UCSD-AML1 (cell line): ENCODE data around the gene TREH.
"Not testable (repeated sequence)": the region's sequence is repeated elsewhere in the genome, so short reads cannot be mapped to it uniquely, and the experiment has no call there.

Source experiments
- DNase-seq: peaks from one replicate; lab custom pipeline; 2025; ENCODE audit not compliant: unreplicated experiment; lab: John Stamatoyannopoulos, UW

The TREH gene

DNA sequence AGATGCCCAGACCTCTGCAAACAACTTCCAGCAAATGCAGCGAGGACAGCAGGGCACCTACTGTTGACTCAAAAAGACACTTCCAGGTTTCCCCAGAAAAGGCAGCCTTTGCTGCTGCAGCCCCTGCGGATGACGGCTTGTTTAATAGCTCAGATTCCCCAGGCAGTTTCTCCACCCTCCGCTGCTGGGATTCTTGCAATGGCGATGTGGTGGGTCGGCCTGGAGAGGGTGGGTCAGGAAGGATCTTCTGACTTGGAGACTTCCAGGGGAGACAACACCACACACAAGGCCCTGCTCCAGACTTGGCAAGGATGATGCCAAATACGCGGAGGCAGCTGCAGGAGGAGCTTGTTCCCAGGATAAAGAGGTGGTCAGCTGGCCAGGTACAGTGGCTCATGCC, 17.9 kb upstream of the TREH start:
- DNase-seq, result no peak

- DNase-seq, result no peak
Measured at GRCh38 chr11:118696673-118697226, 17.3 kb upstream of the TREH start.

DNA sequence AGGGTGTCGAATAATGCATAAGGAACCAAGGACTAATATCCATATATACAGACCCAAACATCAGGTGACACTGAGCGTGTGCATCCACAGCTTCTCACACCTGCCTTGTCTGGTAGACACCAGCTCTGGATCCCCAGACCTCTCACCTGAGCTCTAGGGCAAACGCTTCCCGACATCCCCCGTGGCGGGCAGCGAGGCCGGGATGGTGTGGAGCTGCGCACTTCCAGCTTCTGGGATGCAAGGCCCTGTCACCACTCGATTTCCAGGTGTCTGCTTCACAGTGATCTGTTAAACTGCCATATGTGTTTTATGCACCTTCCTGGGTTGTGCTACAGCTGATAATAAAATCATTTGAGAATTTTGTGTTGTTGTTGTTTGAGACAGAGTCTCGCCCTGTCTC, 15.3 kb upstream of the TREH start:
- DNase-seq, result no peak

DNA sequence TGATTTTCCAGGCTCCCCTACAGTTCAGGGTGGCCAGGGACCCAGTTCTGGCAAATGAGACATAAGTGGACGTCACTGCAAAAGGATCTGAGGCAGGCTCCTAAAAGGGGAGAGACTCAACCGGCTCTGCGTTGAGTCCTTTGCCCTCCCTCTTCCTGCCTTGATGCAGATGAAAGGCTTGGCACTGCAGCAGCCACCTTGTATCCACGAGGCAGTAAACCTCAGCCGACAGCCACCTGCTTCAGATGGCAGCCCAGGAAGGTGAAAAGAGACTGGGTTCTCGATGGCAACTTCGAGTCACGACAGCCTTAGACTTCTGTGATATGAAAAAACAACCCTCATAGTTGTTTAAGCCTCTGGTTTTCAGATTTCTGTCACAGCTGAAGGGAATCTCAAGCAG, 14.7 kb upstream of the TREH start:
- DNase-seq, result no peak

DNA sequence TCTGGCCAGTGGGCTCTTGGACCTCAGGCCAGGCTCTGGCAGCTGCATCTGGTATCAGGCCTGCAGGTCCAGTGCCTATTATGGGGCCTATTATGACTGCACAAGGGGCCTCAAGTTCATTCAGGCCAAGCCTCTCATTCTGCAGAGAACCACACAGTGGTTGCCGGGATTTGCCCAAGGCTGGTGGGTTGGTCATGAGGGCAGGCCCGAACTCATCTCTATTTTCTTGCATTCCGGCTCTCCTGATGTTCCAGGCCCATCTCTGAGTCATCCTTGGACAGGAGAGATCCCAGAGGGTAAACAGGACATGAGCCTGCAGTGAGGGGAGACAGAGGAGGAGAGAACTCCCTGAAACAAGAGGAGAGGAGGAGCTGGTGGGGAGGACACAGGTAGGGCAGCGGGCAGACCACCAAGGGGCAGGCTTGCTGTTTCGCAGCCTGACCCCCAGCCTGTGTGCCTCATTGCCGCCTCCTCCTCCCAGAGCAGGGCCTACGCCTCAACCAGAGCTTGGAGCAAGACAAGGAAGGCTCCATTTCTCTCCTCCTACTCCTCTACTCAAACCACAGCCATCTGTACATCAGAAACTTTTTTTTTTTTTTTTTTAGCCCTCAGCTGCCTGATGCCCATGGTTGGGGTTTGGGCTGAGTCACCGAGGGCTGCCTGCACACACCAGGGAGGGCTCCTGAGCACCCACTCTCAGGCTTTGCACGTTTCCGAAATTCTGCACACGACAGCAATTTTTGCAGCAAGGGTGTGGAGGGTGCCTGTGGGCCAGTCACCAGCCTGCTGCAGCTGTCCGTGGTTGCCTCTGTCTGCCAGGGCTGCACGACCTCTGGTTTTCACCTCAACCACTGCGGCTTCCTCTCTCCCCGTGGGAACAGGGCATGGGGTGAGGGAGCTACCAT, 12.7 kb upstream of the TREH start:
- no peak for DNase-seq

DNA sequence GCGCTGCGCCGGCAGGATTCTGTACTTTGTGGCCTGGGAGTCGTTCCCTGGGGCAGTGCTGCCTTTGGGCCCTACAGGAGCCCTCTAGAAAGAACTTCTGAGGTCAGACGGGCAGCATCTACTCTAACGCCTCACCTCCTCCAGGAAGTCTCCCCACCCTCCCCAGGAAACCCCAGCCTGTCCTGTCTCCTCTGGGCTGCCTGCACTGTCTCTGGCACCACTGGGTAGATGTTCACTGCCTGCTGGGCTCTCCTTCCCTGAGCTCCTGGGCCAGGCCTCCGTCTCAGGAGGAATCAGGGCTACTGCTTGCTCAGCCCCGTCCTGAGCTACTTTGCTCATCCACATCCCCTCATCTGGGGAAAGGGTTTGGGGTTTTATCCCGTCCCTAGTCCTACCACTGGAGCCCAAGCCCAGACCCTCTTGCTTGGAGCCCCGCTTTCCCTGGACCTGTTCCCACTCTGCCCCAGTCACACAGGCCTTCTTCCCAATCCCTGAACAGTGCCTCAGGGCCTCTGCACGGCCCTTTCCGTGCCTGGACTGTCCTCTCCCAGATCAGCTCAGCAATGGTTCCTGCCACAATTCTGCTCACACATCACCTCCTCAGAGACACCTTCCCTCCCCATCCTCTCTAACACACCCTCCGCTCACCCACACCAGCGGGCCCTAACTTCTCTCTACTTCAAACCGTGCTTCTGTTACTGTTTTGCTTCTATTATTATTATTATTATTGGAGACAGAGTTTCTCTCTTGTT, 11.3 kb upstream of the TREH start:
- no peak for DNase-seq

DNA sequence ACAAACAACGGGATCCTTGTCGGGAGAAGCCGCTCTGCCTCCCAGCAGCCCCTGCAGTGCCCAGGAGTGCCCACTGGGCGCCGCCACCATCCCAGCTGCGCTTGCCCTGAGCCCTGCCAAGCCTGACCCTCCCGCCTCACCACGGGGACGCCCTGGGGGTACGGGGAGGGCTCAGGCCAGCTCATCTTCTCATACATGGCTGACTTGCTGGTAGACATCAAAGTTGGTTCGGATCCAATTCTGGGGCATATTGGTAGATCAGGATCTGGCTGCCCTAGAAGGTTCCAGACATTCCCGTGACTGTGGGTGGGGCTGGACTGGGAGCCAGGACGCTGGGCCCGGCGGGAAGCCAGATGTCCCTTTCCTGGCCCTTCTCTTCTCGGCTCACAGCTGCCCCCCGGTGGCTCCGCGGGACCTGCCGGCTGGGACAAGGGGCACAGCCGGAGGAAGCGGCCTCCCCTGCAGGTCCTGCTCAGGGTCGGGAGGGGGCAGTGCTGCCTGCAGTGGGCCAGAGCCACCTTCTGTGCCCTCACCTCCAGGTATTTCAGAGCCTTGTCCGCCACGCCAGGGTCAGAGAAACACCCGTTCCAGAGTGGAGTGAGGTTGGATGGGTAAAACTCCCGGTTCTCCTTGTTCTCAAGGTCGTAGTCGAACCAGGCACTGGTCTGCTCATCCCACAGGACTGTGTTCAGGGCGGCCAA, 10.6 kb upstream of the TREH start:
- DNase-seq, result peak; percentile 90

DNA sequence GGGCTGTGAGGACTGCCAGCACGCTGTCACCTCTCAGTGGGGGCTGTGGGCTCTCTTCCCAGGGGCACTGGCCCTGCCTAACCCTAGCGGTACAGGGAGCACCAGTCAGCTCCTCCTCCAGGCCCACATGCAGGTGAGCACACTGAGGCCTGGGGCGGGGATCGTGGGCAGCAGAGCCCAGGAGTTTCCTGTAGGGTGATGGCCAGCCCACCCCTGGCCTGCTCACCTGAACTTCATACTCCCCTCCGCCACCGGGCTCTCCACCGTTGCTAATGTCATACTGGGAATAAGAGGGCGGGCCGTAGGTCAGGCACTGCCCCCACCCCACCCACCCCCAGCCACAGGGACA, 10.0 kb upstream of the TREH start:
- no peak for DNase-seq

- no peak for DNase-seq
Measured at GRCh38 chr11:118688851-118689502, 9.5 kb upstream of the TREH start.

DNA sequence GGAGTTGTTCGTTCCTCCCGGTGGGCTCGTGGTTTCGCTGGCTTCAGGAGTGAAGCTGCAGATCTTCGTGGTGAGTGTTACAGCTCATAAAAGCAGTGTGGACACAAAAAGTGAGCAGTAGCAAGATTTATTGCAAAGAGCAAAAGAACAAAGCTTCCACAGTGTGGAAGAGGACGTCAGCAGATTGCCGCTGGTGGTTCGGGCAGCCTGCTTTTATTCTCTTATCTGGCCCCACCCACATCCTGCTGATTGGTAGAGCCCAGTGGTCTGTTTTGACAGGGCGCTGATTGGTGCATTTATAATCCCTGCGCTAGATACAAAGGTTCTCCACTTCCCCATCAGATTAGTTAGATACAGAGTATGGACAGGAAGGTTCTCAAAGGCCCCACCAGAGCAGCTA, 8.9 kb upstream of the TREH start:
- not testable (repeated sequence) for DNase-seq

GRCh38 chr11:118687906-118688305, 8.5 kb upstream of the TREH start:
- no peak for DNase-seq

- DNase-seq, result no peak
Measured at GRCh38 chr11:118684187-118684586, 4.7 kb upstream of the TREH start.

GRCh38 chr11:118682939-118683338, 3.5 kb upstream of the TREH start:
- not testable (repeated sequence) for DNase-seq

DNA sequence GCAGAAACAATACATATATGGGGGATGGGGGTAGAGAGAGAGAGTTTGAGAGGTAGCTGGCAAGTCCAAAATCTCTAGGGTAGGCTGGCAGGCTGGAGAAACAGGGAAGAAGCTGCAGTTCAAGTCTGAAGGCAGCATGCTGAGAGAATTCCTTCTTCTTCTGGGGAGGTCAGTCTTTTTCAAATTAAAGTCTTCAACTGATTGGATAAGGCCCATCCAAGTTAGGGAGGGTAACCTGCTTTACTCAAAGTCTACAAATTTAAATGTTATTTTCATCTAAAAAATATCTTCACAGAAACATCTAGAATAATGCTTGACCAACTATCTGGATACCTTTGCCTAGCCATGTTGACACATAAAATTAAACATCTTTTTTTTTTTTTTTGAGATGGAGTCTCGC, 2.9 kb upstream of the TREH start:
- no peak for DNase-seq

- not testable (repeated sequence) for DNase-seq
Measured at GRCh38 chr11:118678908-118679307, 542 bp downstream of the TREH start.

GRCh38 chr11:118677977-118678376, 1.5 kb downstream of the TREH start:
- DNase-seq, result no peak

- DNase-seq, result no peak
Measured at GRCh38 chr11:118674082-118674435, 5.4 kb downstream of the TREH start.

DNA sequence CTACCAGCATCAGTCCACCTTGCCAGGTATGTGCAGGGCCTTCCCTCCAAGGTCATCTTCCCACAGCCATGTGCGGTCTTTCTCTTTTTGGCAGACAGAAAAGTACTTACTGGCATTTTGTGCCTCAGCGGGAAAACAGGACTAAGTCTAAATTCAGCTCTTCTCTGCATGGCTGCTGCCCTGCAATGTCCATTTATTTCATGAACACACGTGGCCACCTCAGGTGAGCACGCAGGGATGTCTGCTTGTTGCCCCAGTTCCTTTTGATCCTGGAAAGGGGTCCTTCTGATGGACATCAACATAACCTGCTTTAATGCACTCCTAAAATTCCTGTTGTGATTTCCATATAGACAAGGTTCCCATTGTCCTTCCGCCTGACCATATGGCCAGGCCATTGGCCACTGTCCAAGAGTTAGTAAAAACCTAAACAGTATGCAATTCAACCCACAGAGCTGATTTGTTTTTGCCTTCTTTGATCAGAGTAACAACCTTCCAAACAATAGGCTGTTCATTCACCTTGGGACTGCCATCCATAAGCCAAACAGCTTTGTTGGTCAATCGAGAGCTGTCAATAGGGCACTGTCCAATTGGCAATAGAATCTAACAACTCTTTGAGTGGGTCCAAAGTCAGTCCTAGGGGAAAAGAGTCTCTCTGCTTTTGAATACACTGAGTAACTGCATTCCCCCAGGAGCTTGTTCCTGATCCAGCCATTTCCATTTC, 5.9 kb downstream of the TREH start:
- DNase-seq, result no peak

GRCh38 chr11:118672846-118673245, 6.6 kb downstream of the TREH start:
- no peak for DNase-seq

DNA sequence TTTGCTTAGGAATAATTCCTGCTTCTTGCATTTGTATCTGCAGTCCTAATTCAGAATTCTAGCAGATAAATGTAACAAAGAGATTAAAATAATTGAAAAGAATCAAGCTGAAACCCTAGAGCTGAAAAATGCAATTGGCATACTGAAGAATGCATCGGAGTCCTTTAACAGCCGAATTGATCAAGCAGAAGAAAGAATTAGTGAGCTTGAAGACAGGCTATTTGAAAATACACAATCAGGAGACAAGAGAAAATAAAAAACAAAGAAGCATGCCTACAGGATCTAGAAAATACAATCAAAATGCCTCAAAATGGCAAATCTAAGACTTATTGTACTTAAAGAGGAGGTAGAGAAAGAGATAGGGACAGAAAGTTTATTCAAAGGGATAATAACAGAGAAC, 8.2 kb downstream of the TREH start:
- no peak for DNase-seq
